Measurements from ENCODE around the gene DEFB112.

Gene DEFB112

GRCh38 chr6:49995278-49995677, 54.5 kb downstream of the DEFB112 start:
- DNase-seq (ENCODE audit: low spot score): no peak

Data from kidney capillary endothelial cell (primary cell).